Motor neuron (in vitro differentiated cells): ENCODE measurements around the gene OR8B8. TPM values are rescaled to one million over a fixed set of nuclear protein-coding genes. Genes with fewer than 3 reads are reported as not detected.
A peak's percentile ranks its signal among the peaks of the same experiment; 100 is the strongest.
"Not testable (repeated sequence)": the region's sequence is repeated elsewhere in the genome, so short reads cannot be mapped to it uniquely, and the experiment has no call there.

Experiments
- ATAC-seq, 8 experiments: fragments of 200-7000 bp; cut with Tn5 transposase; replicated peaks in 6 of 8; 2 replicates each; pipeline ENCODE4 v1.8.0; 2021; ENCODE audit warnings: mild to moderate bottlenecking in 8 of 8, moderate library complexity in 8 of 8
- H3K27ac ChIP-seq, 2 donors: fragments of 250-450 bp; sonication (Bioruptor Pico); 2 replicates each; pipeline ENCODE4 v1.9.0; 2021; ENCODE audit warnings: antibody characterized with exemption in 2 of 2, mild to moderate bottlenecking in 2 of 2, moderate library complexity in 1 of 2
- H3K4me1 ChIP-seq, 2 donors: fragments of 250-450 bp; sonication (Bioruptor Pico); replicated peaks in 1 of 2; 2 replicates each; pipeline ENCODE4 v1.6.1; 2021; ENCODE audit warnings: antibody characterized with exemption in 2 of 2, mild to moderate bottlenecking in 2 of 2, moderate library complexity in 1 of 2
- H3K4me3 ChIP-seq, 5 donors: fragments of 250-450 bp; sonication (Bioruptor Pico); 2 replicates each; pipeline ENCODE4 v1.9.0; 2021; ENCODE audit warnings: antibody characterized with exemption in 5 of 5, mild to moderate bottlenecking in 5 of 5, moderate library complexity in 4 of 5
- WGBS, 10 experiments: fragments of 450-650 bp; shearing (Covaris generic); methylation state at CpG; one replicate each; pipeline ENCODE4 v1.0.0; 2022; 5-methylcytosine and 5-hydroxymethylcytosine counted together
- in situ Hi-C, 9 experiments: fragments of 400-800 bp; cut with MboI; loops; one replicate each; pipeline ENCODE4 v1.15.0; 2021; ENCODE audit warnings: low sequenced_read_pairs in 9 of 9, low pct_unique_long_range_greater_than_20kb in 2 of 9; ENCODE audit not compliant: unreplicated experiment in 9 of 9
- total RNA-seq, 8 experiments: library from RNA; unstranded; fragments of 300-600 nt; gene quantifications; 2 replicates each; pipeline versions ENCODE4 v1.2.3 to v1.2.4, GENCODE V29; 2022

The OR8B8 gene
- total RNA-seq, 8 experiments from 2014 or later: 0.04 to 0.76 (median 0.14) TPM; not detected in 3

DNA sequence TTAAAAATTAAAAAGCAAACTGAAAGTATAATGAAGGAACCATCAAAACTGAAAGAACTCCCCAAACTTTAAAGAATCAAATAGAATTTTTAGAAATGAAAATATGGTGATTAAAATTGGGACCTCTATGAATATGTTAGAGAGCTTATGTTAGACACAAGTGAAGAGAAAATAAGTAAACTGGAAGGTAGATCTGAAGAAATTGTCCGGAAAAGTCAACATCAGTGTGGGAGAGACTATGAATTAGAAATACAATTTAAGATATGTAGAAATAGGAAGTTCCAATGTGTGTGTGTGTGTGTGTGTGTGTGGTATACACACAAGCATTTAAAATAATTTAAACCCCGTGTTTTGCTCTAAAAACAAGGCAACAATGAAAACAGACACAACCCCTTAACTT lies 15.9 kb downstream of the OR8B8 start:
- H3K4me3 ChIP-seq: no peak overlapping the region
- 5 to 83% (median 57%) methylated on average over 2 of the region's 2 CpGs for WGBS, 10 experiments
- H3K27ac ChIP-seq: no peak overlapping the region
- no peaks in the 10 kb centered on the region for H3K4me1 ChIP-seq
- no peak for ATAC-seq
- in situ Hi-C loops: no loop called here

DNA sequence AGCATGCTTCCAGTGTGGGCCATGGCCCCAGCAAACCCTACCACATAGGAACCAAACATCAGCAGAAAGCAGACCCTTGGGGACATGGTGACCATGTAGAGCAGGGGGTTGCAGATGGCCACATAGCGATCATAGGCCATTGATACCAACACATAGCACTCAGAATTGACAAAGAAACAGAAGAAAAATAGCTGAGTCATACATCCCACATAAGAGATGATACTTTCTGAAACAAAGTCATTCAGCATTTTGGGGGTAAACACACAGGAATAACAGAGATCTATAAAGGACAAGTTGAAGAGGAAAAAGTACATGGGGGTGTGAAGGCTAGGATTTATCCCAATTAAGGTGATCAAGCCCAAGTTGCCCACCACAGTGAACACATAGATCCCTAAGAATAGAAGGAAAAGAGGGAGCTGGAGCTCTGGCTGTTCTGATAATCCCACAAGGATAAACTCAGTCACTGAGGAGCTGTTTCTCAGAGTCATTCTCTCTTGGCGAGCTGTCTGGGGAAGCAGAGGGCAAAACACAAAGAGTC lies 21.0 kb downstream of the OR8B8 start, which contains the start of gene OR8B4:
OR8B4 (minus strand) TSS at position 488 of the 538 bp plus-strand sequence; CDS start at position 488, 0 bp downstream.
- 0 to 100% (median 83%) methylated on average over 1 to 2 of the region's 2 CpGs; no CpG with 5 or more reads in 3 of the 10 experiments for WGBS, 10 experiments
- no peak for ATAC-seq
- in situ Hi-C loops: loop anchor here in 7 of 9 experiments (25.0 kb wide), 3 partner anchors 163 to 413 kb away; partner anchors contain the start of genes ESAM (in 2 of the 7) and VSIG2 (in 2 of the 7)
- no peak within 1 kb of the TSS for H3K4me3 ChIP-seq
- no peak within 1 kb of the TSS for H3K27ac ChIP-seq
- no peaks in the 10 kb centered on the region for H3K4me1 ChIP-seq

DNA sequence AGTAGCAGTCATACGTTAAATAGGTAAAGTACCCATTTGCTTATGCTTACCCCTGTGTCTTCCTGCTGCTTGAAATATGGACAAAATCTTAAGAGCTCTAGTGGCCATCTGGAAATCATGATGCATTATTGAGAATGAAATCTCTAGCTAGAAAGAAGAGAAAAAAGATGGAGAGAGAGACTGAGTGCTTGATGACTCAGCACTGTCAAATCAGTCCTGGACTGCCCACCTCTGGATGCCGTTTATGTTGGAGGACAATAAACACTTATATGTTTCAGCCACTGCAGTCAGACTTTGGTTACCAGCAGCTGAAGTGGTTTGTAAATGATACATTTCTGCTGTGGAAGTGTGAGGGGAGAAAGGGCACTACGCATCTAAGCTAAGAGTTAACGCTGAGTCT lies 24.5 kb downstream of the OR8B8 start:
- H3K4me3 ChIP-seq: no peak overlapping the region
- in situ Hi-C loops: loop anchor here in 7 of 9 experiments (25.0 kb wide), 3 partner anchors 166 to 416 kb away; partner anchors contain the start of genes ESAM (in 2 of the 7) and VSIG2 (in 2 of the 7)
- no peak overlapping the region for H3K27ac ChIP-seq
- H3K4me1 ChIP-seq: no peaks in the 10 kb centered on the region
- WGBS, 10 experiments: 0 to 100% (median 83%) methylated on average over 1 to 4 of the region's 4 CpGs; no CpG with 5 or more reads in 1 of the 10 experiments
- no peak for ATAC-seq

DNA sequence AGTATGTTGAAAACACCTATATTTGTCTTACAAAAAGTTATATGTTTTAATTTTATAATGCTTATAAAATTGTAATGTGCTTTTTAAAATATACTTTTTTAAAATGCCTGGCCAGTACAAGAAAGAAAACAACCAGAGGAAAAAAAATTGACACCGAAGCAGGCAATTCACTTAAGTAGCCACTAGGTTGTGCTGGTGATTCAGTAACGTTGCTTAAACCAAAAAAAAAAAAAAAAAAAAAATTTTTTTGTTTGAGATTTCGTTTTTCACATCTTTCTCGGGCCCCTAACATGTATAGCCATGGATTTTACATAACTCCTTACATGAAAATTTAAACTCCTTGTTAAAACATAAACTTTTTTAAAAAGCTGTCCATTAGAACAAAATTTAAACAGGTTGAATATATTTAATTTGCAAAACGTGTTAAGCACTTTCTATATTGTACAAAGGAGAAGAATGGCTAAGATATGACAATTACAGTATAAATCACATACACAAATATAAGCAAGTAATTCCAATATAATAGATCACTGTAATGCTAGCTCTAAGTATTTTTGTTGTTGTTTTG lies 30.1 kb downstream of the OR8B8 start:
- in situ Hi-C loops: loop anchor here in 7 of 9 experiments (10.0 to 25.0 kb wide), 5 partner anchors 159 to 422 kb away; partner anchors contain the start of genes ESAM (in 2 of the 7) and VSIG2 (in 2 of the 7)
- Histone ChIP-seq H3K4me1 (no peaks in the 10 kb centered on the region), H3K27ac (no peak overlapping the region), H3K4me3 (no peak overlapping the region)
- 0 to 28% (median 18%) methylated on average over 4 to 5 of the region's 5 CpGs for WGBS, 10 experiments
- ATAC-seq: no peak

DNA sequence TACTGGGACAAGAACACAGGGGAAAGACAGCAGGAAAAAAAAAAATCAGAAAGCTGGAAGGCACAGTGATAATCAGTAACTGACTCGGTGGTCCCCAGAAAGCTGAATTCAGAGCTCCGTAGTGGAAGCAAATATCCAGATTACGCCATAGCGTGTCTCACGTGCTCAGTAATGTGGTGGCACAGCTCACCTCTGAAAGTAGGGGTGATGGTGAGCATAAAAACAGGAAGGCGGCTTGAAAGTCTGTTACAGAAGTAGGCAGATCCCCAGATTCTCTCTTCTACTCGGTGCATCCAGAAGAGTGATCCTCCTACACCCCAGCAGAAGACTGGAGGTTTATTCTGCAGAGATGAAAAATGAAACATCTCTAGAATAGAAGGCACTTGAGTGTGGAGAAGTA lies 35.6 kb downstream of the OR8B8 start:
- ATAC-seq: no peak
- 55 to 91% (median 77%) methylated on average over 2 to 7 of the region's 7 CpGs for WGBS, 10 experiments
- in situ Hi-C loops: loop anchor here in 7 of 9 experiments (10.0 to 25.0 kb wide), 5 partner anchors 165 to 427 kb away; partner anchors contain the start of genes ESAM (in 2 of the 7) and VSIG2 (in 2 of the 7)
- no peak overlapping the region for H3K27ac ChIP-seq
- no peaks in the 10 kb centered on the region for H3K4me1 ChIP-seq
- no peak overlapping the region for H3K4me3 ChIP-seq

DNA sequence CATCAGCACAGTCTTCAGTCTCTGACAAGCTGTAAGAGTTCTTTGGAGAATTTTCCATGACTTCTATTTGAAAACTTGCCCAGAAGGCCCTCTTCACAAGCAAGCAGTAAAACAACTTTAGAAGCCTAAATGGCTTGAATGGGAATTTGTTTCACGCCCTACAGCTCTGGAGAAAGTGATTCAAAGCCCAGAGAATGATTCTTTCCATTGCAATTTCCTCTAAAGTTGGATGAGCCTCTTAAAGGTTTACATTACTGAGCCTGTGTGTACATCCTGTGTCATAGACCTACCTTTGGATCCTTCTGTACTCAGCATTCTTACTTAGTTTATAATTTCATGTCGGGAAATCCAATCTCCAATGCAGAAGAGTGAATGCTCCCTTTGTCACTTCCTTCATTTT lies 39.9 kb downstream of the OR8B8 start:
- H3K4me1 ChIP-seq: no peaks in the 10 kb centered on the region
- in situ Hi-C loops: loop anchor here in 7 of 9 experiments (25.0 kb wide), 3 partner anchors 182 to 432 kb away; partner anchors contain the start of genes ESAM (in 2 of the 7) and VSIG2 (in 2 of the 7)
- no peak for ATAC-seq
- no peak overlapping the region for H3K4me3 ChIP-seq
- 0 to 100% (median 34%) methylated on average over 1 to 2 of the region's 2 CpGs; no CpG with 5 or more reads in 2 of the 10 experiments for WGBS, 10 experiments
- H3K27ac ChIP-seq: no peak overlapping the region

DNA sequence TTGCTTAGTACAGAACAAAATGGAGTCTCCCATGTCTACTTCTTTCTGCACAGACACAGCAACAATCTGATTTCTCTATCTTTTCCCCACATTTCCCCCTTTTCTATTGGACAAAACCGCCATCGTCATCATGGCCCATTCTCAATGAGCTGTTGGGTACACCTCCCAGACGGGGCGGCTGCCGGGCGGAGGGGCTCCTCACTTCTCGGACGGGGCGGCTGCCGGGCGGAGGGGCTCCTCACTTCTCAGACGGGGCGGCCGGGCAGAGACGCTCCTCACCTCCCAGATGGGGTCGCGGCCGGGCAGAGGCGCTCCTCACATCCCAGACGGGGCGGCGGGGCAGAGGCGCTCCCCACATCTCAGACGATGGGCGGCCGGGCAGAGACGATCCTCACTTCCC lies 42.3 kb downstream of the OR8B8 start:
- WGBS, 10 experiments: no CpG with 5 or more reads among the region's 27 CpGs
- ATAC-seq, H3K4me1 ChIP-seq, H3K4me3 ChIP-seq, H3K27ac ChIP-seq: not testable (repeated sequence)
- in situ Hi-C loops: loop anchor here in 7 of 9 experiments (25.0 kb wide), 3 partner anchors 184 to 434 kb away; partner anchors contain the start of genes ESAM (in 2 of the 7) and VSIG2 (in 2 of the 7)

DNA sequence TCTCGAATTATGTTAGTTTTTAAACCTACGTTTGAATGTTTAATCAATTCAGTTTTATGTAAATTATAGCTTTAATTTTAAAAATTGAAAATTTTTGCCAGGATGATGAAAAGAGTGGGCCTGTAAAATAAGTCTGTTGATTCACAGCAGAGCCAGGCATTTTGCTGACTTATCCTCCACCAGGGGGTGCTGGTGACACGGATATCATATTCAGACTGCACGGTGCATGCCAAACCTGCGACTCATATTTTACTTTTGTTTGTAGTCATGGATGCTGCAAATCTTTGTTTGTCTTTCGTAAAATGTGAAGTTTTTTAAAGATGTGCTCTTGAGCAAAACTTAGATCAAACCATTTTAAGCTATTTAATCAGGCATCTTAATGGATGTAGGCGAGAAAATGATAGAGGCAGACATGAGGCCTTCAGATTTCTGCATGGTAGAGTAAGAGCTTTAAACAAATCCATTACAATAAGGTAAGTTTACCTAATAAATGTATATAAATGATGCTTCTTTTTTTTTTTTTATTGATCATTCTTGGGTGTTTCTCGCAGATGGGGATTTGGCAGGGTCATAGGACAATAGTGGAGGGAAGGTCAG lies 43.1 kb downstream of the OR8B8 start:
- Histone ChIP-seq H3K27ac (no peak overlapping the region), H3K4me3 (no peak overlapping the region), H3K4me1 (no peaks in the 10 kb centered on the region)
- peak in 4 of 8 experiments; percentile 38 to 98 (median 90) for ATAC-seq
- in situ Hi-C loops: loop anchor here in 7 of 9 experiments (25.0 kb wide), 3 partner anchors 185 to 435 kb away; partner anchors contain the start of genes ESAM (in 2 of the 7) and VSIG2 (in 2 of the 7)
- 0 to 69% (median 53%) methylated on average over 3 to 7 of the region's 8 CpGs for WGBS, 10 experiments

DNA sequence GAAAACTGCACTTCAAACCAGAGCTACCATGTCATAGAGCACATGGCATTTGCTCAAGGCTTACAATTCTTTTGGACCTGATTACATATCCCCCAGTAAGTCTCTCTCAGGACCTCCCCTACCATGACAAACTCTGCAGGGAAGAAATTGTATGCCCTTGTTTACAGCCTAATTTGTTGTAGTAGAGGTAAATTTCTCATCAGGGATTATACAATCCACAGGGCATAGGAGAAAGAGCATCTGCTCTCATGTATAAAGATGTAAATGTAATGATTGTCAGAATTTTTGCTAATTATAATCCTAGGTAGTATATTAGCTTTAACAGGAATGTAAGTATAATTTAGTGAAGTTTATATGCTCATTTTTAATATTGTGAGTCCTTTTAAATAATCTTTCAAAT lies 46.6 kb downstream of the OR8B8 start, which contains the start of gene OR8B3:
OR8B3 (minus strand) TSS at position 101 of the 400 bp plus-strand sequence. CDS start 1,673 bp downstream, outside the sequence.
- H3K4me1 ChIP-seq: no peaks in the 10 kb centered on the region
- in situ Hi-C loops: no loop called here
- no peak within 1 kb of the TSS for H3K27ac ChIP-seq
- ATAC-seq: no peak
- H3K4me3 ChIP-seq: no peak within 1 kb of the TSS

DNA sequence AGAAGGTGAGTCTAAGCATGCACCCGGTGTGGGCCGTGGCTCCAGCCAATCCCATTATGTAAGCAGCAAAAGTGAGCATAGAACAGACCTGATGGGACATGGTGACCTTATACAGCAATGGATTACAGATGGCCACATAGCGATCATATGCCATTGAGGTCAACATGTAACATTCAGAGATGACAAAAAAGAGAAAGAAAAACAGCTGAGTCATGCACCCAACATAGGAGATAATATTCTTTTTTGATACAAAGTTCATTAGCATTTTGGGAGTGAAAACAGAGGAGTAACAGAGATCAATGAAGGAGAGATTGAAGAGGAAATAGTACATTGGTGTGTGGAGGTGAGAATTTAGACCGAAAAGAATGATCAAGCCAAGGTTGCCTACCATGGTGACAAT lies 48.6 kb downstream of the OR8B8 start:
- H3K4me3 ChIP-seq, H3K4me1 ChIP-seq, in situ Hi-C loops, H3K27ac ChIP-seq, ATAC-seq: not testable (repeated sequence)
- 14 to 80% methylated on average over 1 of the region's 4 CpGs; no CpG with 5 or more reads in 8 of the 10 experiments for WGBS, 10 experiments

DNA sequence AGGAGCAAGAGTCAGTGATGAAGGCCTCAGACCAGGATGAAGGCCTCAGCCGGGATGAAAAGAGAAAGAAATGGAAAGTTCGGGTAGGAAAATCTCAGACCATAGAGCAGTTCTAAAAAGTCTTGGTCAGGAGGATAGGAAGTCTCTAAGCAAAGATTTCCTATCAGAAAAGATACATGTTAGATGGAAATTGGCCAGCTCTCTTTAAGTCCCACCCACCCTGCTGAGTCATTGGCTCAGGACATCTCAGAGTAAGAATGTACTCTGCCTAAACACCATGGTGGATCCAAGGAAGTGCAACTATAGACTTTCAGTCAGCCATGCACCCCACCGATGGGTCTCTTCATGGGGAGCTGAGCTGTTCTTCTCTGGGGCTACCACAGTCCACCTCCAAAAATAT lies 51.1 kb downstream of the OR8B8 start:
- no peaks in the 10 kb centered on the region for H3K4me1 ChIP-seq
- no peak overlapping the region for H3K27ac ChIP-seq
- no peak overlapping the region for H3K4me3 ChIP-seq
- in situ Hi-C loops: no loop called here
- ATAC-seq: peak in 1 of 8 experiments; percentile 29
- WGBS, 10 experiments: 25 to 100% (median 86%) methylated on average over 2 to 3 of the region's 3 CpGs; no CpG with 5 or more reads in 2 of the 10 experiments
